GM12891 (cell line): ENCODE measurements around the gene NPHP1.
"Not testable (repeated sequence)": the region's sequence is repeated elsewhere in the genome, so short reads cannot be mapped to it uniquely, and the experiment has no call there.

ENCODE experiments used
- POLR2A ChIP-seq: IDR thresholded peaks from 2 replicates; pipeline ENCODE4 v1.6.1; 2011; ENCODE audit warnings: low read depth, low read length, control low read depth
- POLR2AphosphoS5 ChIP-seq: IDR thresholded peaks from 2 replicates; pipeline ENCODE4 v1.6.1; 2011; ENCODE audit warnings: low read depth, low read length, control low read depth

GRCh38 chr2:110075896-110076295 lies 128.9 kb downstream of the NPHP1 start:
- TF ChIP-seq POLR2A, POLR2AphosphoS5: not testable (repeated sequence)
